ENCODE results near the gene IQGAP1. TPM values are rescaled to one million over a fixed set of nuclear protein-coding genes. Genes with fewer than 3 reads are reported as not detected.

Gene IQGAP1
- total RNA-seq, 1 donor from 2014 or later, result 265 TPM

- peaks cover 12% of the 10 kb centered on the region for H3K9me3 ChIP-seq
- intact Hi-C loops (cut with DNase I), result no loop called here
- H3K27me3 ChIP-seq (ENCODE audit: low read depth), result no peaks in the 10 kb centered on the region
- peaks cover 14% of the 10 kb centered on the region for H3K4me1 ChIP-seq
- ATAC-seq, result peak; percentile 40 to 61
- no peak for TF ChIP-seq CTCF (IDR thresholded peaks at IDR 0.05)
- no peak for DNase-seq
- H3K4me3 ChIP-seq, result no peak overlapping the region
- peak overlapping the region; percentile 25 for H3K27ac ChIP-seq
- no peaks in the 10 kb centered on the region for H3K36me3 ChIP-seq
These were observed 11.3 kb upstream of the IQGAP1 start for GRCh38 chr15:90376789-90377188.

GRCh38 chr15:90379263-90379662 is 8.8 kb upstream of the IQGAP1 start:
- intact Hi-C loops (cut with DNase I), result no loop called here
- no peak overlapping the region for H3K27ac ChIP-seq
- no peaks in the 10 kb centered on the region for H3K27me3 ChIP-seq (ENCODE audit: low read depth)
- H3K9me3 ChIP-seq, result peaks cover 12% of the 10 kb centered on the region
- DNase-seq (no peak), ATAC-seq (no peak)
- no peak for TF ChIP-seq CTCF (IDR thresholded peaks at IDR 0.05)
- H3K4me1 ChIP-seq, result peaks cover 14% of the 10 kb centered on the region
- H3K36me3 ChIP-seq, result no peaks in the 10 kb centered on the region
- H3K4me3 ChIP-seq, result no peak overlapping the region

- Histone ChIP-seq H3K27ac (no peak overlapping the region), H3K4me1 (peaks cover 14% of the 10 kb centered on the region), H3K27me3 (ENCODE audit: low read depth) (no peaks in the 10 kb centered on the region), H3K4me3 (no peak overlapping the region), H3K9me3 (peaks cover 12% of the 10 kb centered on the region), H3K36me3 (no peaks in the 10 kb centered on the region)
- DNase-seq (no peak), ATAC-seq (no peak)
- intact Hi-C loops (cut with DNase I), result no loop called here
- TF ChIP-seq CTCF (IDR thresholded peaks at IDR 0.05), result no peak
These were observed 6.5 kb upstream of the IQGAP1 start for GRCh38 chr15:90381515-90381914.

GRCh38 chr15:90382320-90382719 is 5.7 kb upstream of the IQGAP1 start:
- Histone ChIP-seq H3K4me1 (peaks cover 7% of the 10 kb centered on the region), H3K27ac (no peak overlapping the region), H3K27me3 (ENCODE audit: low read depth) (no peaks in the 10 kb centered on the region), H3K4me3 (no peak overlapping the region), H3K36me3 (no peaks in the 10 kb centered on the region), H3K9me3 (peaks cover 12% of the 10 kb centered on the region)
- intact Hi-C loops (cut with DNase I), result no loop called here
- peak in 1 of 2 donors; percentile 39 for ATAC-seq
- TF ChIP-seq CTCF (IDR thresholded peaks at IDR 0.05), result no peak
- no peak for DNase-seq

- H3K27ac ChIP-seq, result no peak overlapping the region
- peaks cover 27% of the 10 kb centered on the region for H3K4me1 ChIP-seq
- no peak for TF ChIP-seq CTCF (IDR thresholded peaks at IDR 0.05)
- ATAC-seq (no peak), DNase-seq (no peak)
- H3K4me3 ChIP-seq, result no peak overlapping the region
- intact Hi-C loops (cut with DNase I), result no loop called here
- no peaks in the 10 kb centered on the region for H3K27me3 ChIP-seq (ENCODE audit: low read depth)
- peaks cover 9% of the 10 kb centered on the region for H3K36me3 ChIP-seq
- H3K9me3 ChIP-seq, result no peaks in the 10 kb centered on the region
These were observed 1.8 kb upstream of the IQGAP1 start for GRCh38 chr15:90386221-90386620.
